ENCODE measurements around the gene SFRP5.

Gene SFRP5

DNA sequence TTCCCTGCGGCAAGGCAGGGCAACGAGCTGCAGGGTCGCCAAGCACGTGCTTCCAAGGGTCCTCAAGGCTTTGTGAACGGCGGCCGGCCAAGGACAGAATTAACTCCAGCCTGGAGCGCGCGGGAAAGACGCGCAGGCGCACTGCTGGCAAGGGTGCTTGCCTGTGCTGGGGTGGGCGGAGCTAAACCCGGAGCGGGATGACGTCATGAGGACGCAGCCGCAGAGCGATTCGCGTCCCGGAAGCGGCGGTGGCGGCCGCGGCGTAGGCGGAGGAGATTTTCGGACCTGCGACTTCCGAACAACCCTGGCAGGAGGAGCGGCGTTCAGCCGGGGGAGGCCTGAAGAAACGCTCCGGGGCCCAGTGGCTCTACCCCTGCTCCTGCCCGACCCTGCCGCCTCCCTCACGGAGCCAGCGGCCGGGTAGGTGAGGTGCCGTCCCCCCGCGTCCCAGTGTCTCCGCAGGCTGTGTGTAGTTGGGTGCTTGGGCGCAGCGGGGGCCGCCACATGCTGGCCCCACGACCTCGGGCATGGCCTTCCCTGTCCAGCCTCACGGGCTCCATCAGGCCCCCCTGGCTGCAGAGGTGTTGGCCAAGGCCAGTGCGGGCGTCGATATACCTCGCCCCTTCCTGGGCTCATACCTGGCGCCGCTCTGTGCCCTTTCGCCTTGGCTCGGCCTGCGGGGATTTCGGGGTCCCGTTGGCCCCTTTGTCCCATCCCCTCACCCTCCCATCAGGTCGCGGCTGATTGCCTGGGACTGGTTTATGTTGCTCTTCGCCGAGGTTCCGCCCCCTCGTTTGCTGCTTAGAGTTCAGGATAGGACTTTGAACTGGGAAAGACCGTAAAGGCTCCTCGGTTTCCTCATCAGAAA, 34.7 kb downstream of the SFRP5 start, which contains the start of gene ZFYVE27:
Gene ZFYVE27, plus strand, starts transcription at position 227 of the 868 bp plus-strand sequence. CDS start 1,350 bp downstream, outside the sequence.
- peaks cover 17% of the 10 kb centered on the region for H3K27me3 Mint-ChIP-seq (ENCODE audit: low read depth)
- peaks cover 21% of the 10 kb centered on the region for H3K4me1 Mint-ChIP-seq
- H3K4me3 Mint-ChIP-seq, result peak within 1 kb of the TSS; percentile 95 to 98 (median 95)
- H3K9me3 Mint-ChIP-seq, result no peaks in the 10 kb centered on the region
- TF ChIP-seq, protein P1, sequence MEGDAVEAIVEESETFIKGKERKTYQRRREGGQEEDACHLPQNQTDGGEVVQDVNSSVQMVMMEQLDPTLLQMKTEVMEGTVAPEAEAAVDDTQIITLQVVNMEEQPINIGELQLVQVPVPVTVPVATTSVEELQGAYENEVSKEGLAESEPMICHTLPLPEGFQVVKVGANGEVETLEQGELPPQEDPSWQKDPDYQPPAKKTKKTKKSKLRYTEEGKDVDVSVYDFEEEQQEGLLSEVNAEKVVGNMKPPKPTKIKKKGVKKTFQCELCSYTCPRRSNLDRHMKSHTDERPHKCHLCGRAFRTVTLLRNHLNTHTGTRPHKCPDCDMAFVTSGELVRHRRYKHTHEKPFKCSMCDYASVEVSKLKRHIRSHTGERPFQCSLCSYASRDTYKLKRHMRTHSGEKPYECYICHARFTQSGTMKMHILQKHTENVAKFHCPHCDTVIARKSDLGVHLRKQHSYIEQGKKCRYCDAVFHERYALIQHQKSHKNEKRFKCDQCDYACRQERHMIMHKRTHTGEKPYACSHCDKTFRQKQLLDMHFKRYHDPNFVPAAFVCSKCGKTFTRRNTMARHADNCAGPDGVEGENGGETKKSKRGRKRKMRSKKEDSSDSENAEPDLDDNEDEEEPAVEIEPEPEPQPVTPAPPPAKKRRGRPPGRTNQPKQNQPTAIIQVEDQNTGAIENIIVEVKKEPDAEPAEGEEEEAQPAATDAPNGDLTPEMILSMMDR (IDR thresholded peaks at IDR 0.05; ENCODE audit: unreplicated experiment in 3 of 3), result no peak
- peak within 1 kb of the TSS; percentile 77 to 95 (median 79) for H3K27ac Mint-ChIP-seq
- H3K36me3 Mint-ChIP-seq (ENCODE audit: low read depth), result peaks cover 15% of the 10 kb centered on the region

DNA sequence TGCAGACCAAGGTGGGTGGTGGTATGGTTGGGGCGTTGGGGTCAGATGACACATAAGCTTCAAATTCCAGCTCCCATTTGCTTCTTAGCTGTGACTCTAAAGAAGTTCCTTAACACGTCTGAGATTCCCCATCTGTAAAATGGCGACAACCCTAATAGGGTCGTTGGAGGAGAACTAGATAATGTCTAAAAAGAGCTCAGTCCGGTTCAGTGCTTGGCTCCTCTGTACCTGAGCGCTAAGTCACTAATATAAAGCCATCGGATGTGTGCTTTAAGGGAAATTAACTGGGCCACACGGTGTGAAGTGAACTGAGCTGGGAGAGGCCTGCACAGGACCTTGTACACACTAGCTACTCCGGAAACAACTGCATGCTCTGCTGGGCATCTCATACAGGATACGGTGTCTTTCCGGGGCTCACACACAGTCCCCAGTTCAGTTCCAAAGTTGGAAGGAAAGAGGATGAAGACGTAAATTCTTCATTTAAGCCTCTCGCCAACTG, 35.3 kb downstream of the SFRP5 start:
- Mint-ChIP-seq H3K27me3 (ENCODE audit: low read depth) (peaks cover 17% of the 10 kb centered on the region), H3K4me3 (peak overlapping the region; percentile 95 to 98 (median 95)), H3K9me3 (no peaks in the 10 kb centered on the region), H3K27ac (peak overlapping the region; percentile 77 to 95 (median 79)), H3K4me1 (peaks cover 21% of the 10 kb centered on the region), H3K36me3 (ENCODE audit: low read depth) (peaks cover 13% of the 10 kb centered on the region)
- TF ChIP-seq, protein P1 (IDR thresholded peaks at IDR 0.05; ENCODE audit: unreplicated experiment in 3 of 3), result no peak

DNA sequence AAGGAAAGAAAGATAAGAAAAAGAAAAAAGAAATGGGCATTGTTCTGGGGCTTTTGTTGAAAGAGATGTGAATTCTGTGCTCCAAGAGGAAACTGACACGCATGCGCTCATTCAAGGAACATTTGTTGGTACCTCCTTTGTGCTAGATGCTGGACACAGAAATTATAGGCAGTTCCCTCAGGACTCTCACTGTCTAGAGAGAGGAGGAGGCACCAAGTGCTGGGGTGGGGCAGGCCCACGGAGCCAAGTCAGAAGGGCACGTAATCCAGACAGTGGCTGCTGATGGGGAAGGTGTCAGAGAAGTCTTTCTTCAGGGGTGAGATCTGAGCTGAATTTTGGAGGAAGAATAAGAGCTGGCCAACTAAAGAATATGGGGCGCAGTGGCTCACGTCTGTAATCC, 37.8 kb downstream of the SFRP5 start:
- Mint-ChIP-seq H3K9me3 (no peaks in the 10 kb centered on the region), H3K4me3 (peak overlapping the region in 2 of 3 experiments; percentile 0 to 1), H3K4me1 (peaks cover 17% of the 10 kb centered on the region), H3K36me3 (ENCODE audit: low read depth) (peaks cover 6% of the 10 kb centered on the region), H3K27me3 (ENCODE audit: low read depth) (peaks cover 17% of the 10 kb centered on the region), H3K27ac (no peak overlapping the region)
- TF ChIP-seq, protein P1 (IDR thresholded peaks at IDR 0.05; ENCODE audit: unreplicated experiment in 3 of 3), result no peak

DNA sequence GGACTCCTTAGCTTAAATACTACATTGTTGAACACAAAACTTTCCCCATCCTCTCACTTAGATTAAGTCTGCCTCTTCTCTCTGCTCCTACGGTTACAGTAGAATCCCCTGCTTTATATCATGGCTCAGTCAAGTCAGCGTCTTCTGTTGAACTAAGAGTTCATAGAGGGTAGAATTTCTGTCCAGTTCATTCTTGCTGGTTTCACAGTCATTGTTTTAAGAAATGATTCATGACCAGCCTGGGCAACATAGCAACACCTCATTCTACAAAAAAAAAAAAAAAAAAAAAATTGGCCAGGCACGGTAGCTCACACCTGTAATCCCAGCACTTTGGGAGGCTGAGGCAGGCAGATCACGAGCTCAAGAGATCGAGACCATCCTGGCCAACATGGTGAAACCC, 38.5 kb downstream of the SFRP5 start:
- Mint-ChIP-seq H3K36me3 (ENCODE audit: low read depth) (peaks cover 6% of the 10 kb centered on the region), H3K9me3 (no peaks in the 10 kb centered on the region), H3K4me3 (no peak overlapping the region)

DNA sequence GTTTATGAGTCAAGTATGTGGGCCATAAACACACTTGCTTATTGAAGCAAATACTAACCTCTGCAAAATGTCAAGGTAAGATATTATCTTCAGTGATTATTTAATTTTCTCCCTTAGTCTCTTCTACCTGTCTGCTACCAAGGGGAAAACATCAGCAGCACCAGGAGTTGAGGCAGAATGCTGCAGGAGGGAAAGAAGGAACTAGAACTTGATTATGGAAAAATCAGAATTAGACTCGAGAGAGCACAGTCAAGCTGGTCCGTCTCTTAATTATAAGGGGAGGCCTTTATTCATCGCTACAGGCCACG, 39.8 kb downstream of the SFRP5 start:
- TF ChIP-seq, protein P1 (IDR thresholded peaks at IDR 0.05; ENCODE audit: unreplicated experiment in 3 of 3), result no peak

More for the DNA sequence above, 38.5 kb downstream of the SFRP5 start:
- no peak overlapping the region for H3K27ac Mint-ChIP-seq
- H3K4me1 Mint-ChIP-seq, result peaks cover 15% of the 10 kb centered on the region
- TF ChIP-seq, protein P1 (IDR thresholded peaks at IDR 0.05; ENCODE audit: unreplicated experiment in 3 of 3), result no peak
- peaks cover 17% of the 10 kb centered on the region for H3K27me3 Mint-ChIP-seq (ENCODE audit: low read depth)

More for the DNA sequence above, 39.8 kb downstream of the SFRP5 start:
- peak overlapping the region in 1 of 3 experiments; percentile 6 for H3K27ac Mint-ChIP-seq
- no peaks in the 10 kb centered on the region for H3K36me3 Mint-ChIP-seq (ENCODE audit: low read depth)
- peaks cover 17% of the 10 kb centered on the region for H3K27me3 Mint-ChIP-seq (ENCODE audit: low read depth)
- H3K9me3 Mint-ChIP-seq, result no peaks in the 10 kb centered on the region
- peaks cover 5% of the 10 kb centered on the region for H3K4me1 Mint-ChIP-seq
- no peak overlapping the region for H3K4me3 Mint-ChIP-seq

Data from nephron (organoid).